ENCODE data around the gene PPP3CB. TPM values are rescaled to one million over a fixed set of nuclear protein-coding genes. Genes with fewer than 3 reads are reported as not detected.
A peak's percentile ranks its signal among the peaks of the same experiment; 100 is the strongest.
"Not testable (repeated sequence)": the region's sequence is repeated elsewhere in the genome, so short reads cannot be mapped to it uniquely, and the experiment has no call there.

PPP3CB gene
- total RNA-seq, 1 experiment from 2014 or later, result 41.3 TPM

DNA sequence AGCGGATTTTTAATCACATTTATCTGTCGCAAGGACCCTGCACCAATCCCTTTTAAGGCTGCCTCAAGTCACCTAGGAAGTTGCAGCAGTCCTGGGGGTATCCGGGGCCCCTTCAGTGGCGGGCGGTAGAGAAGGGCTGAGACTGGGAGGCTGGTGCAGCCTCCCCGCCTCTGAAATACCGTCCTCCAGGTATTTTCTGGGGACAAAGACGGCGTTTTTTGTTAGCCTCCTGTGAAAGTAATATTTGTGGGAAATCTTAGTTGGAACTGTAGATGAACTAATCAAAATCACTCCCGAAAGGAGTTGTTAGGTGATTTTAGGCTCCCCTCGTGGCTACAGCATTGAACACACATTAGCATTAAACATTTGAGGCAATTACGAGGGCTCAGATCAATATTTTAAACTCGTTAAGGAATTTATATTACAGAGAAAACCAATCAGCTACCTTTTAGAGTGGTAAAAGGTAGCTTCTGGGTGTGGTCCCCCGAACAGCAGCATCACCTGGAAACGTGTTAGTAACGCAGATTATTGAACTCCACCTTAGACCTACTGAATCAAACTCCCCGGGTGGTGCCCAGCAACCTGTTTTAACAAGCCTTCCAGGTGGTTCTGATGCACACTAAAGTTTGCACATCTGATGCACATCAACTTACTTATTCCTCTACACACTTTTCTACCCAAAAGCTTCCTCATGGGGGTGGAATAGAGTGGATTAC lies 81.4 kb downstream of the PPP3CB start:
- H3K4me1 ChIP-seq, result no peaks in the 10 kb centered on the region
- DNase-seq, result no peak
- no peaks in the 10 kb centered on the region for H3K27me3 ChIP-seq
- H3K9me3 ChIP-seq (replicated peaks), result no peaks in the 10 kb centered on the region
- no peaks in the 10 kb centered on the region for H3K36me3 ChIP-seq
- H3K27ac ChIP-seq, result no peak overlapping the region; the same call in 1 of the 2 replicates
- H3K4me3 ChIP-seq, result peak overlapping the region; percentile 87

DNA sequence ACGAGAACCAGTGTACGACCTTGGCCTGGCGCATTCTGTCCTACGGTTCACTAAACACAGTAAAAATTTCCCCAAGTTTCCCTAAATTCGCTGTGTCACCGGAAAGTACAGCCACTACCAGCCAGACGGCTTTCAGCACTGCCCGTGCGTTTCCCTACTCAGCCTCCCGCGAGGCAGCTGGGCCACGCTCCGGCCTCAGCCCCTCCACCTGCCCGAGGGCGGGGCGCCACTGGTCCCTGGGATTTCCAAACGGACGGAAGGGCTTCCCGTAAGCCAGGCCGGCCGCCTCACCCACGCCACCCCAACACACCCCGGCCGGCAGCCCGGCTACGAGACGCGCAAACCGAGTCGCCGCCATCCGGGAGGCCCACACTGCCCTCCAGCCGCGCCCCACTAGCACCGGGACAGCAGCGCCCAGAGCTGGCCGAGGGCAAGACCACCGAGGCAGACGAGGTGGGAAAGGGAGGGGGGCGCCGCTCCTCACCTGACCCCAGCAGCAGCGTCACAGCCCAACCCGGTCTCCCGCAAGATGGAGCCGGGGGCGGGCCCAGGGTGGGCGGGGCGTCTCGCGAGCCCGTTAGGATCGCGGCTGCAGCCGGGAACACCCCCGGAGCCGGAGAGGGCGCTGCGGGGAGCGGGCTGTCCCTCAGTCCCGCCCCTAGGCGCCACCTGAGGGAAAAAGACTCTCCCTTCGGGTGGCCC lies 82.1 kb downstream of the PPP3CB start, which contains the start of gene ANXA7:
Gene ANXA7, minus strand, starts transcription at position 531 of the 702 bp plus-strand sequence. CDS start 13,202 bp downstream, outside the sequence.
- H3K9me3 ChIP-seq (replicated peaks), result no peaks in the 10 kb centered on the region
- H3K4me1 ChIP-seq, result no peaks in the 10 kb centered on the region

DNA sequence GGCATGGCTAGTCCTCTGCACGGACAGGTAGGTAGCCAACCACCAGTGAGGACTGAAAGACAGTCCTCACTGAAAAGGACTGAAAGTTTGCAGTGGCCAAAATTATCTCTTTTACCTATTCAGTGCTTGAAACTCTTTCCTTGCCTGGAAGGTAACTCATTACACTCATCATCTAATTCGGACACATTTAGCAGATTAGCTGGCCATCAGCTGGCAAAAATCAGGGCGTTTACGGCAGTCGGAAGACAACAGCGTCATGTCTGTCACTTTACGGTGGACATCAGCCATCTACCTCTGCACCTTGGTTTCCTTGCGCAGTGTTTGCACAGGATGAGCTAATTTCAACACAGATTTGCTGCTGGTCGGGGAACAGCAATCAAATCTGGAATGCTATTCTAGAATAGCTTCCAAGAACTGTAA lies 82.7 kb downstream of the PPP3CB start:
- Histone ChIP-seq H3K36me3 (no peaks in the 10 kb centered on the region), H3K27ac (peak overlapping the region; percentile 76), H3K4me1 (no peaks in the 10 kb centered on the region), H3K4me3 (peak overlapping the region; percentile 87), H3K9me3 (replicated peaks) (no peaks in the 10 kb centered on the region), H3K27me3 (no peaks in the 10 kb centered on the region)
- DNase-seq, result peak; percentile 50 to 70

More for the DNA sequence above, 82.1 kb downstream of the PPP3CB start, which contains the start of gene ANXA7:
- Histone ChIP-seq H3K36me3 (no peaks in the 10 kb centered on the region), H3K27me3 (no peaks in the 10 kb centered on the region), H3K27ac (peak within 1 kb of the TSS; percentile 76), H3K4me3 (peak within 1 kb of the TSS; percentile 87)
- DNase-seq, result peak; percentile 92

- H3K27me3 ChIP-seq, result no peaks in the 10 kb centered on the region
- 0 out of 2 replicates have a peak, but pooled peaks cover 3% of the 10 kb centered on the region for H3K36me3 ChIP-seq
- H3K4me3 ChIP-seq, result no peak overlapping the region
- no peak for DNase-seq
- H3K9me3 ChIP-seq (replicated peaks), result no peaks in the 10 kb centered on the region
- H3K27ac ChIP-seq, result no peak overlapping the region
- no peaks in the 10 kb centered on the region for H3K4me1 ChIP-seq
These were observed 84.9 kb downstream of the PPP3CB start for GRCh38 chr10:73410897-73411296.

DNA sequence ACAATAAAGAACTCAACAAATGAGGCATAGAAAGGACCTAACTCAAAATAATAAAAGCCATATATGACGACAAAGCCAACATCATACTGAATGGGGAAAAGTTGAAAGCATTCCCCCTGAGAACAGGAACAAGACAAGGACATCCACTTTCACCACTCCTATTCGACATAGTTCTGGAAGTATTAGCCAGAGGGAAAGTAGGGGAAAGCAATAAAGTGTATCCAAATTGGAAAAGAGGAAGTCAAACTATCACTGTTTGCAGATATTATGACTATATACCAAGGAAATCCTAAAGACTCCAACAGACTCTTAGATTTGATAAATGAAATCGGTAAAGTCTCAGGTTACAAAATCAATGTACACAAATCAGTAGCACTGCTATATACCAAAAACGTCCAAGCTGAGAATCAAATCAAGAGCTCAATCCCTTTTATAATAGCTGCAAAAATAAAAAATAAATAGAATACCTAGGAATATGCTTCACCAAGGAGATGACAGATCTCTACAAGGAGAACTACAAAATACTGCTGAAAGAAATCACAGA lies 86.8 kb downstream of the PPP3CB start:
- H3K9me3 ChIP-seq (replicated peaks), result no peaks in the 10 kb centered on the region
- 0 out of 2 replicates have a peak, but pooled peaks cover 3% of the 10 kb centered on the region for H3K36me3 ChIP-seq
- DNase-seq, result no peak
- no peak overlapping the region for H3K27ac ChIP-seq
- no peaks in the 10 kb centered on the region for H3K27me3 ChIP-seq
- no peaks in the 10 kb centered on the region for H3K4me1 ChIP-seq
- H3K4me3 ChIP-seq, result no peak overlapping the region

- Histone ChIP-seq H3K9me3 (replicated peaks) (no peaks in the 10 kb centered on the region), H3K27ac (no peak overlapping the region), H3K4me1 (no peaks in the 10 kb centered on the region), H3K27me3 (no peaks in the 10 kb centered on the region), H3K4me3 (no peak overlapping the region), H3K36me3 (0 out of 2 replicates have a peak, but pooled peaks cover 3% of the 10 kb centered on the region)
- DNase-seq, result no peak
These were observed 87.8 kb downstream of the PPP3CB start for GRCh38 chr10:73408061-73408460.

- H3K4me1 ChIP-seq, result no peaks in the 10 kb centered on the region
- H3K27ac ChIP-seq, result no peak overlapping the region
- no peak for DNase-seq
- no peaks in the 10 kb centered on the region for H3K9me3 ChIP-seq (replicated peaks)
- 0 out of 2 replicates have a peak, but pooled peaks cover 3% of the 10 kb centered on the region for H3K36me3 ChIP-seq
- no peak overlapping the region for H3K4me3 ChIP-seq
- no peaks in the 10 kb centered on the region for H3K27me3 ChIP-seq
These were observed 88.3 kb downstream of the PPP3CB start for GRCh38 chr10:73407495-73407894.

- Histone ChIP-seq H3K36me3 (0 out of 2 replicates have a peak, but pooled peaks cover 3% of the 10 kb centered on the region), H3K9me3 (replicated peaks) (no peaks in the 10 kb centered on the region), H3K27ac (no peak overlapping the region), H3K4me1 (no peaks in the 10 kb centered on the region), H3K4me3 (no peak overlapping the region), H3K27me3 (no peaks in the 10 kb centered on the region)
- no peak for DNase-seq
These were observed 89.0 kb downstream of the PPP3CB start for GRCh38 chr10:73406846-73407245.

GRCh38 chr10:73405556-73405955 lies 90.3 kb downstream of the PPP3CB start:
- no peaks in the 10 kb centered on the region for H3K9me3 ChIP-seq (replicated peaks)
- 0 out of 2 replicates have a peak, but pooled peaks cover 3% of the 10 kb centered on the region for H3K36me3 ChIP-seq
- H3K4me3 ChIP-seq, result no peak overlapping the region
- no peak overlapping the region for H3K27ac ChIP-seq
- no peaks in the 10 kb centered on the region for H3K4me1 ChIP-seq
- DNase-seq, result no peak
- no peaks in the 10 kb centered on the region for H3K27me3 ChIP-seq

DNA sequence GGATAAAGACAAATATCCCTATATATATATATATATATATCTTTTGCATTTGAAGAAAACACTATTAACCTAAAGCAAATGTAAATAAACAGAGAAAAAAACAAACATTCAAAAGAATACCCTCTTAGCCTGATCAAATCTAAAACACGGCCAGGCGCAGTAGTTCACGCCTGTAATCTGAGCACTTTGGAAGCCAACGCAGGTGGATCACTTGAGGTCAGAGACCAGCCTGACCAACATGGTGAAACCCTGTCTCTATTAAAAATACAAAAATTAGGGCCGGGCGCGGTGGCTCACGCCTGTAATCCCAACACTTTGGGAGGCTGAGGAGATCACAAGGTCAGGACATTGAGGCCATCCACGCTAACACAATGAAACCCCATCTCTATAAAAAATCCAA lies 91.1 kb downstream of the PPP3CB start:
- Histone ChIP-seq H3K4me1 (no peaks in the 10 kb centered on the region), H3K27ac (no peak overlapping the region), H3K4me3 (no peak overlapping the region), H3K36me3 (0 out of 2 replicates have a peak, but pooled peaks cover 3% of the 10 kb centered on the region), H3K27me3 (no peaks in the 10 kb centered on the region), H3K9me3 (replicated peaks) (no peaks in the 10 kb centered on the region)
- DNase-seq, result no peak

- Histone ChIP-seq H3K36me3 (peaks cover 19% of the 10 kb centered on the region), H3K27me3 (no peaks in the 10 kb centered on the region), H3K9me3 (replicated peaks) (no peaks in the 10 kb centered on the region), H3K27ac (no peak overlapping the region), H3K4me1 (no peaks in the 10 kb centered on the region), H3K4me3 (no peak overlapping the region)
- no peak for DNase-seq
These were observed 94.2 kb downstream of the PPP3CB start for GRCh38 chr10:73401636-73402035.

- Histone ChIP-seq H3K4me1 (no peaks in the 10 kb centered on the region), H3K27ac (no peak overlapping the region), H3K9me3 (replicated peaks) (no peaks in the 10 kb centered on the region; the same call in 1 of the 2 replicates), H3K4me3 (no peak overlapping the region), H3K36me3 (peaks cover 38% of the 10 kb centered on the region), H3K27me3 (no peaks in the 10 kb centered on the region)
- DNase-seq, result no peak
These were observed 96.8 kb downstream of the PPP3CB start for GRCh38 chr10:73399063-73399462.

GRCh38 chr10:73398024-73398423 lies 97.8 kb downstream of the PPP3CB start:
- no peaks in the 10 kb centered on the region for H3K27me3 ChIP-seq
- H3K27ac ChIP-seq, result no peak overlapping the region
- H3K36me3 ChIP-seq, result peaks cover 40% of the 10 kb centered on the region
- no peak overlapping the region for H3K4me3 ChIP-seq
- DNase-seq, result no peak
- no peaks in the 10 kb centered on the region for H3K4me1 ChIP-seq
- no peaks in the 10 kb centered on the region; the same call in 1 of the 2 replicates for H3K9me3 ChIP-seq (replicated peaks)

- H3K27ac ChIP-seq; H3K9me3 ChIP-seq (replicated peaks); H3K4me1 ChIP-seq; H3K27me3 ChIP-seq; DNase-seq; H3K4me3 ChIP-seq: not testable (repeated sequence)
- peaks cover 50% of the 10 kb centered on the region for H3K36me3 ChIP-seq
These were observed 101.5 kb downstream of the PPP3CB start for GRCh38 chr10:73394325-73394724.

DNA sequence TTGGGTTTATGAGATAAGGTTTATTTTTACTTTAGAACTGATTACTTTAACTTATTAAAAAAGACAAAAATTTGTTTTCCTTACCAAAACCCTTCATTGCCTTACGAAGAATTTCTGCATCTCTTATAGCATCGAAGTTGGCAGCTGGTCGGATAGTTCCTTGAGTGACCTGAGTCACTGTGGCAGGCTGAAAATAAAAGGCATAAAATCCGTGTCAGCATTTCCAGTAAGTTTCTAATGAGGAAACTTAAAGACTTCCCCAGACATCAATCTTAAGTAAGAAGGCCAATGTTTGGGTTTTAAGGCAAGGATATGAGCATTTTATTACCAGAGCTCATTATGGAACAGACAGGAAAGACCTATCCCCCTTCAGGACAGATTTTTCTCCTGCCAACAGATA lies 107.6 kb downstream of the PPP3CB start:
- Histone ChIP-seq H3K36me3 (peaks cover 28% of the 10 kb centered on the region), H3K4me3 (no peak overlapping the region), H3K27ac (no peak overlapping the region), H3K27me3 (no peaks in the 10 kb centered on the region), H3K4me1 (no peaks in the 10 kb centered on the region), H3K9me3 (replicated peaks) (no peaks in the 10 kb centered on the region)
- DNase-seq, result no peak
